NK-92 (cell line): Measurements from ENCODE around the gene RAB38.

Experiments used
- DNase-seq: peaks from one replicate; lab custom pipeline; 2025; ENCODE audit not compliant: unreplicated experiment; lab: John Stamatoyannopoulos, UW

Gene RAB38

GRCh38 chr11:88174709-88175568, at the start of gene RAB38:
RAB38 (minus strand) TSS chr11:88175443; CDS start chr11:88175384, 59 bp downstream.
- DNase-seq: no peak

- no peak for DNase-seq
These were observed 38.2 kb upstream of the RAB38 start for GRCh38 chr11:88213406-88213805.

GRCh38 chr11:88212300-88212699, 37.1 kb upstream of the RAB38 start:
- DNase-seq: no peak

- DNase-seq: no peak
These were observed 33.5 kb upstream of the RAB38 start for GRCh38 chr11:88208745-88209144.

DNA sequence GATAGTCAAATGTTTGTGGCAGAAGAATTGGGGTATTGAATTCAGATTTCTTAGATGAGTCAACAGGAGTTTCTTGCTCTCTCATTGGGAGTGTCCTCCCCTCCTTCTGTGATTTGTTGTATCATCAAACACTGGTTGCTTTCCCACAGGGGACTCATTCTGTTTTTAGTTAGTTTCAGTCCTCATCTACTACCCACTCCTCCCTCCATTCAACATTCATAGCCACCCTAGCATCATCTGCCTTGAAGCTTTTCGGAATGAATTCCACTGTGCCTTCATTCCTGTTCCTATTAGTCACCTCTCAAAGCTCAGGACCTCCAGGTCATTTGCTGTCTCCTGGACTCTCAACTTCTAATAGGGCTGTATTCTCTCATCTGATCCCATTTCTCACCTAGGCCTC, 31.5 kb upstream of the RAB38 start:
- DNase-seq: no peak

DNA sequence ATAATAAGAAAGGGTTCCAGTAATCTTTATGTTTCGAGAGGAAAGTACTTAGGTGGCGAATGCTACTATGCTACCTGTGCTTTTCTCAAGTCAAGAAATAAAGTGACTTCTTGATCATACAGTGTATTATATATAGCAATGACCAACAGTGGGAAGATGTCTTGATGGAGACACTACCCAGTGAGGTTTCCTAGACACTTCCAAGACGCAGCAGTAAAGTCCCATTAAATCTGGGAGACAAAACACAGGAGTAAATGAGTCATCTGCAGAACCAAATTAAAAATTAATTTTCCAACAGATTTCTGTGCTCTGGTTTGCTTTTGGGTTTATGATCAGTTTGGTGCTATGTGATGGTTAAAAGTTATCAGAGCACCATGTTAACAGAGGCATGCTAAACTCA, 29.1 kb upstream of the RAB38 start:
- no peak for DNase-seq

DNA sequence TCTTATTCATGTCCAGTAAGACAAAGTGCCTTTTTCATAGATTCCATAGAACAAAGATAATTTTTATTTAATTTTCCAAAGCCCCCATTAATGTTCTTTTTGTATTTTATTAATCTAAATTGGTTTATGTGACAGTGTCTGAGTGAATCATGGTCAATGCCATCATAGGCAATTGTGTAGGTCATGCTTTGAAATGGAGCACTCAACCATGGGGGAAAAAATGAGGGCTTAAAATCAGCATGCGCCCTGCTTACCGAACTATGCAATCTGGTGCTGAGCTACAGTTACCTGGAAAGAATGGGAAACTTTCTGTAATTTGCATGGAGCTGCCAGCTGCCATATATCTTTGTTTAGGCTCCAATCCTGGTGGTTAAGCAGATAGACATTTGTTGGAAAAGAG, 28.4 kb upstream of the RAB38 start:
- no peak for DNase-seq

DNA sequence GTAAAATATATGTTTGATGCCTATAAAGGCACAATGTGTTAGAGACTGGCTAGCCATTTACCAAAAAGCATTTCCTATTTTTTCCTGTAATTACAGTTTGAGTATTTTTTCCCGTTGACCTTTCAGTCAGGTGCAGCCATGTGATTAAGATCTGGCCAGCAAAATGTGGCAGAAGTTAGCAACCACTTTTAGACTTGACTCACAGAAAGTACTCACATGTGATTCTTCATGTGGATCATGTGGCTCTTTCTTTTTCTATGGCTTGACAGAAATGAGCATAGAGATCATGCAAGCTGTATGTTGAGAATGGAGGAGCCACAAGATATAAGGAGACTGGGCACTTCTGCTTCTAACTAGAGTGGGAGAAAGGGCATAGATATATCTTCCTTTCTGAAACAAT, 27.3 kb upstream of the RAB38 start:
- DNase-seq: no peak

- no peak for DNase-seq
These were observed 21.1 kb upstream of the RAB38 start for GRCh38 chr11:88196393-88196792.

DNA sequence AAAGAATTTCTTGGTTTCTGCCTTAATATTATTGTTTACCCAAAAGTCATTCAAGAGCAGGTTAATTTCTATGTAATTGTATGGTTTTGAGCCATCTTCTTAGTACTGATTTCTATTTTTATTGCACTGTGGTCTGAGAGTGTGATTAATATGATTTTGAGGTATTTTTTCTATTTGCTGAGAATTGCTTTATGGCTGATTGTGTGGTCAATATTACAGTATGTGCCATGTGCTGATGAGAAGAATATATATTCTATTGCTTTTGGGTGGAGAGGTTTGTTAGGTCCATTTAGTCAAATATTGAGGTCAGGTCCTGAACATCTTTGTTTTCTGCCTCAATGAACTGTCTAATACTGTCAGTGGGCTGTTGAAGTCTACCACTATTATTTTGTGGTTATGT, 20.7 kb upstream of the RAB38 start:
- no peak for DNase-seq

DNA sequence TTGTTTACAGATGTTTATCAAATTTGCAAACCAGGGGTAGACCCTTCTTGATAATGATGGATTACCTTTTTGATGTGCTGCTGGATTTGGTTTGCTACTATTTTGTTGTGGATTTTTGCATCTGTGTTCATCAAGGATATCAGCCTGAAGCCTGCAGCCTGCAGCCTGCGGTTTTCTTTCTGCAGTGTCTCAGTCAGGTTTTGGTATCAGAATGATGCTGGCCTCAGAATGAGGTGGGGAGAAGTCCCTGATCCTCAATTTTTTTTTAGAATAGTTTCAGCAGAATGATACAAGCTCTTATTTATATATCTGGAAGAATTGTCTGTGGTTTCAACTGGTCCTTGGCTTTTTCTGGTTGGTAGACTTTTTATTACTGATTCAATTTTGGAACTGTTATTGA, 19.7 kb upstream of the RAB38 start:
- no peak for DNase-seq

DNA sequence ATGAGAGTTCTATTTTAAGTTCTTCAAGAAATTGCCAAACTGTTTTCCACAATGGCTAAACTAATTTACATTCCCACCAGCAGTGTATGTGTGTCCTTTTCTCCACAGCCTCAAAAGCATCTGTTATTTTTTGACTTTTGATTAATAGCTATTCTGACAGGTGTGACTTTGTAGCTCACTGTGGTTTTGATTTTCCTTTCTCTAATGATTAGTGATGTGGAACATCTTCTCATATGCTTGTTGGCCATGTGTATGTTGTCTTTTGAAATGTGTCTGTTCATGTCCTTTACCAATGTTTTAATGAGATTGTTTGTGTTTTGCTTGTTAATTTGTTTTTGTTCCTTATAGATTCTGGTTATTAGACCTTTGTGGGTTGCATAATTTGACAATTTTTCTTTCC, 18.0 kb upstream of the RAB38 start:
- DNase-seq: no peak

- DNase-seq: no peak
These were observed 13.7 kb upstream of the RAB38 start for GRCh38 chr11:88188932-88189253.

DNA sequence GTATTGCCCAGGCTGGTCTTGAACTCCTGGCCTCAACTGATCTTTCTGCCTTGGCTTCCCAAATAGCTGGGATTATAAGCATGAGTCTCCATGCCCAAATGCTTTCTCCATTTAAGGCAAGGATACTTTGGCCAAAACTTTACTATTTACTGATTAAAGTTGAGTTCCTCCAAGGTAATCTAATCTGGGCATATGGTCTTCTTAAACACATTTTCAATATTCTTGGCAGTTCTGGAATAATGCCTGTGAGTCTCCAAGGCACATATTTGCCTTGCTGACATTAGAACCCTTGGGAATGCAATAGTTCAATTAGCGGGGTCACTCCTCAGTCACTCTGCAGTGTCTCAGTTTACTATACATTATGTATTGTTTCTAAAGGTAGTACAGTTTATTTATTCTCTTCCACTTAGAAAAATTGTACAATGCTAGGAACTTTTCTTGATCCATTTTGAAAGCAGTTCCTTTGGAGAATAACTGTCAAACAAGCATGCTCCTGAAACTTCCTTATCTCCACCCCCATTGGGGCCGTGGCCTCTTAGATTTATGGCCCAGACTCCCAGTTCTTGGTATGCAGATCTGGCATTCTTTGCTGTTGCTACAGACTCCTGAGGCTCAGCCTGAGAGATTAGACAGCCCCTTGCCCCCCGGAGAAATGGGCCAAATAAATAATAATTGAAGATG, 13.1 kb upstream of the RAB38 start:
- no peak for DNase-seq

DNA sequence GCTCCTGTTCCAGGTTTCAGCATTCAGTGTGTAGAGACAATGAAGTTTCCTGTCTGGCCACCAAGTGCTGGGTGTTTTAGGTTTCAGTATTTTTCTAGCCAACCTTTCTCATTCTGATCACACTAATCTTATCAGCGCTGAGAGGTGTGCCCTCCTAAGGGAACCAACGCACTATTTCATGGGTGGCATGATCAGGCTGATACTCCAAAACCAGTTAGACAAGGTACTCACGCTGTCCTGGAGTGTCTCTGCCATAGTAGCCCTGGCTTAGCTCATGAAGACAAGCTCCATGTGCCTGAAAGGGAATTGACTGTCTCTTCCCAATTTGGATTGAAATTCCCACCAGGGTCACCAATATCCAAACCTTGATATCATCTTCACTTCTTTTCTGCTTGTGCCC, 8.0 kb upstream of the RAB38 start:
- no peak for DNase-seq

DNA sequence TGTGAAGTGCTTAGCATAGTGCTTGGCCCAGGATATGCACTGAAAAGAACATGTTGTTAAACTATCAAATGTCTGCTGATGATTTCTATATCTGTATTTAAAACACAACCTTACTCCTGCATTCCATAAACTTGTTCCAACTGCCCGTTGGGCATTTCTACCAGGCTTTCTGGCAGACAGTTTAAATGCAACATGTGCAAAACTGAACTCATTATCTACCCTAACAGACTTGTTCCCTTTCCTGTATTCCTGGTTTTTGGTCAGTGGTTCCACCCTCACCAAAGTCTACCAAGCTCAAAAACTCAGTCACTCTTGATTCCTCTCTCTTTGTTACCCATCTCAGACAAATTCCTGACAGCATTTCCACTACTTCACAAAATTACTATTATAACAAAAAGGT, 6.5 kb upstream of the RAB38 start:
- no peak for DNase-seq

DNA sequence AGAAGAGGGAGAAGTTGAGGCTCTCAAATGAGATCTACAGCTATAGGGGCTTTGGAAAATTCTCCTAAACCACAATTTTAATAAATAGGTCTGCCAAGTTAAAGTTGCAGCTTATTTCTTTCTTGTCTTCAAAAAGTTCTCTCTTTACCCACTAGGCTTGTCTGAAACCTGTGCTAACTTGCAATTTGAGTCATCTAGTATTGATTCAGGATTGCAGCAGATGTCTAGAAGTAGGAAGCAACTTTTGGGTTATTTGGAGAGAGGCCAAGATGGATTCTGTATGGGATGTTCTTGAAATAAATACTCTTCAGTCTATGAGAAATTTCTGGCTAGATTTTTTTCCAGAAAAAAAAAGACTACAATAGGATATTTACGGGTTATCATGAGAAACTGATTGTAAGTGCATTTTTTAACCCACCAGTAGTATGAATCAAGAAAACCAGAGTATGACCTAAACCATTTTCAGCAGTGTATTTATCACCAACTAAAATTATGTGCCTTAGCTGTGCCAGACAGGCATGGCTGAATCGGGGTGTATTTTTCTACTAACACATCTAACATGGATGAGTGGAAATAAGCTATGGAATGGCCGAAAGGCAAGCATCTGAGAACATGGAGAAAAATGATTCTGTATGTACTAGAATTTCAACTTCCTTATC, 4.9 kb upstream of the RAB38 start:
- DNase-seq: no peak

GRCh38 chr11:88179141-88179540, 3.9 kb upstream of the RAB38 start:
- DNase-seq: peak; percentile 14

DNA sequence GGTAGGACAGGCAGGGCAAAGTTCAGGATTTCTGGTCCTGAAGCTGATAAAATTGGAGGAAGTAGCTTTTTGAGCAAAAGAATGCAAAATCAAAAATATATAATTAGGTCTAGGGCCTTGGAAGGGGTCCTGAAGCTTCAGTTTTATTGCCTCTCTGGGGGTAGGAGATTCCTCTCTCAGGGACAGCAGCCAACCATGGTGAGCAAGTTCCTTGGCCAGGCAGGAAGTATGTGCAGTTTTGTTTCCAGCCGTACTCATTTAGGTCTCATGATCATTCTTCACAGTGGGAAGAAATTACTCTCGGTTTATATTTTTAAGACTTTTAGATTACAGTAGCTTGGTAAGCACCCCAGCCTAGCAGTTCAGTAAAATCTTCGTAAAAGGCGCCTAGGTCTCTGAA, 2.9 kb upstream of the RAB38 start:
- DNase-seq: no peak

GRCh38 chr11:88175569-88176075, 379 bp upstream of the RAB38 start:
- no peak for DNase-seq

- DNase-seq: no peak
These were observed 1.3 kb downstream of the RAB38 start for GRCh38 chr11:88173956-88174355.

- DNase-seq: no peak
These were observed 3.3 kb downstream of the RAB38 start for GRCh38 chr11:88171982-88172381.
